GM12865 (cell line): ENCODE results near the gene SIAH2.
A peak's percentile ranks its signal among the peaks of the same experiment; 100 is the strongest.

Source experiments
- DNase-seq: peaks from one replicate; pipeline ENCODE4 v3.0.0; 2010; ENCODE audit warnings: low read depth
- H3K4me3 ChIP-seq: 2 replicates; pipeline ENCODE4 v1.5.1; 2011; ENCODE audit warnings: mild to moderate bottlenecking, low read depth, low read length, control low read depth
- CTCF ChIP-seq: IDR thresholded peaks from 2 replicates; pipeline ENCODE4 v1.5.1; 2011; ENCODE audit warnings: low read length, control low read depth, low read depth, inconsistent platforms; ENCODE audit not compliant: insufficient read depth; ENCODE audit errors: missing control alignments

The SIAH2 gene

DNA sequence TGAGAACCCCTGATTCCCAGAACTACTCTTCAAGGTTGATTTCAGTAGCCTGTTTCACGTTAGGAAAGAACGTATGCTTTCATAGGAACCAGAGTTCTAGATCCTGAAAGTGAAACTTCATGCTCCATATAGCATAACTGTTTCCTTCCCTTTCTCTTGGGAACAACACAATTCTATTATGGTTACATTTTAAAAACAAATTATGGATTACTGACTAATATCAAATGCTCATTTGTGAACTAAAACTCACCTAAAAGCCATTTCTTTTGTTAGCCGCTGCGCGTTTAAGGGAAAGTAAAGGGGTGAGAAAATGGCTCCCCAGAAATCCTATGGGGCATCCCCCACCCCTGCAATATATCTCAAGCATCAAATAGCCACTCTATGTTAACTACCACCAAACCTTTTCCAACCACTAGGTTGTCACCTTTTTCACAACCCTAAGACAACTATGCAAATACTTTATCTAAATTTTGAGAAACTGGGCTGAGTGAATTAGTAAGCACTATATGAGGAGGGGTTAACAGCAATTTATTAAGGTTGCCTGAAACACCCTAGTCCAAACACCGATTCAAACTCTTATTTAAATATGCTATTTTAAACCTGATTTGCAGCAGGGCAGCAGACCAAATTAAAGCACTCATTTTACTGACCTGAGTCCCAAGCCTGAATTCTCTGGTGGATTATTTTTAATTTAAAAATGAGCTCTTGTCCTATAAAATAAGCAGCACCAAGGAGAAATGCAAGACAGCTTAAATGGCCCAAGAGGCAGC lies 2.4 kb downstream of the SIAH2 start:
- peak overlapping the region; percentile 96 for H3K4me3 ChIP-seq
- peak; percentile 70 for DNase-seq
- TF ChIP-seq CTCF = no peak

DNA sequence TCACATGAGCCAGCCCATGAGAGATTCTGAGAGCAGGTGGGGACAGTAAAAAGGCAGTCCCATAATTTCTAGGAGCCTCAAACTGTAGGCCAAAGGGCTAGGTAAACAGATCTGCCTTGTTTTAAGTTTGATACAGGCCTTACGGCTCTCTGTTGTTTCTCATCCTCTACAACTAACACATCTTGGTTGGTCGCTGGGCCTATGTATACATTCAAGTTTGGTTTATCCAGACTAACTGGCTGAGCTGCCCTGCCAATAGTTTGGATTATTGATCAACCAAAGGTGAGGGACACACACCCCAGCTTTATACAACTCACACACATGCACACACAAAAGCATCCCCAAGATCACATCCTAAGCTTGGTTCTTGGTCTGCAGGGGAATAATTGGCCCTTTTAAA lies 3.0 kb downstream of the SIAH2 start:
- DNase-seq = no peak
- H3K4me3 ChIP-seq = peak overlapping the region; percentile 96
- no peak for TF ChIP-seq CTCF

DNA sequence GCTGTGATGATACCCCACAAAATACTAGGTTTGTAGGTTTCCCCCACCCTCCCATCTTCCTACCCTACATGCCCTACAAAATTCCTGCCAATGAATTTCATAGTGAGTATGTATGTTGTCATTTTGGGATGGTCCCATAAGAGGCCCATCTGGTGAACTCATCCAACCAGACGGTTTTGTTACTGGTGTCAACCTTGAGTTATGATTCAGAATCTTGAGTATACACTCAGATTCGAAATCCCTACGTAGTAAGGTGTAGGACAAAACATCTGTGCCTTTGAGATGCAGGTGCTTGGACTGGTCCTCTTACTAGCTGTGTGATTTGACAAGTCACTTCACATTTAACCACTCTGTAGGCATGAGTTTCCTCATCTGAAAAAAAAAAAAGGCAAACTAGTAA lies 3.6 kb downstream of the SIAH2 start:
- TF ChIP-seq CTCF = no peak
- peak overlapping the region; percentile 96; the same call in 1 of the 2 replicates for H3K4me3 ChIP-seq
- peak; percentile 64 for DNase-seq

DNA sequence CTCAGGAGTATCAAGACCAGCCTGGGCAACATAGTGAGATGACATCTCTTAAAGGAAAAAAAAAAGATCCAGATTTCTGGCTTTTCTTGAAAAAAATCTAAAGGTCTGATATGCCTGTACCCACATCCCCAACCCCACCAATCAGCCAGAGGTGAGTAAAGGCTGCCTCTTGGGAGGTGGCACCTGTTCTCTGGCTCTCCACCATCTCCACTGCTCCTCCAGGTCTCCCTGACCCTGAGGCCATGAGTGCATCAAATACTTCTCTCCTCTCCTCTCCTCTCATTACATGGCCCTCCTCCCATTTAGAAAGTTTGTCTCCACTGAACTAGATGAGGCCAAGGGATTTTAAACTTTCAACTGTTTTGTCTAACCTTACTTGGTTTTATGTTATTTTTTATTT lies 5.2 kb downstream of the SIAH2 start:
- DNase-seq = no peak
- no peak for TF ChIP-seq CTCF
- no peak overlapping the region for H3K4me3 ChIP-seq

GRCh38 chr3:150757364-150757763 lies 5.6 kb downstream of the SIAH2 start:
- H3K4me3 ChIP-seq = no peak overlapping the region
- TF ChIP-seq CTCF = no peak
- no peak for DNase-seq

DNA sequence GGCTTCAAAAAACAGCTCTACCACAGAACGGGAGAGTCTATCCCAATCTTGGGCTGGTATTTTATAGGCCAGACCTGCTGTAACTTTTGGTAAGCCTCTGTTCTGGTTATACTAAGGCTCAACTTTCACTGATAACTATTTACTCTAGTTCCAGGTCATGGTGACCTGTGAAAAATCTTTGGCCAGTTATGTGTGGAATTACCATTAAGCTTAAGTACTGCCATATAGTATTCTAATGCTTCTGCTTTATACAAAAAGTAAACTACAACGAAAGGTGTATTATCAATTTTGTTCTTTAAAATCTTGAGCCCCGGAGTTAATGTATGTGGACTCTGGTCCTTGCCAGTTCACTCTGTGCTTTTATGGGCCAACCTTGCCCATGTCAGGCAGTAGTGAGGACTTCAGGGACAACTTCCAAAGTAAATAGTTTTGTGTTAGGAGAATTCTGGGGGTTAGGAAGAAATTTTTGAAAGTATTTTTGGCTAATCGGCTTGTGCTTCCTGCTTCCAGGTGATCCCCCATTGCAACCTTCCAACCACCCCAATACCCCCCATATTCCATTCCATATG lies 6.4 kb downstream of the SIAH2 start:
- no peak for DNase-seq
- TF ChIP-seq CTCF = no peak
- no peak overlapping the region for H3K4me3 ChIP-seq

DNA sequence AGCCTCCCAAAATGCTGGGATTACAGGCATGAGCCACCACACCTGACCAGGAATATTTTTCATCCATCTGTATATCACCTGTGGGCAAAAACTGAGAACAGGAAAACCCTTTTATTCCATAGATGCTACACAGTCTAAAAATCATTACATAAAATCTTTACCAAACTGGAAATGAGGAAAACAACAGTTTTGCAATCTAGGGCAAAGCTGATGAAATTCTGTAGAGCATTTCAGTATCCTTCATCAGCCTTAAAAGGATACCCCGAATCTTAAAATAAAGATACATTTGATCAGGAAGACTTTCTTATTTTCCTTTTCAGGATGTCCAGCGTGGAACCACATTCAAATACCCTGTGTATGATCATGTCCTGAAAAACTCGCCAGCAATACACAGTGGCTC lies 7.1 kb downstream of the SIAH2 start:
- H3K4me3 ChIP-seq = no peak overlapping the region
- no peak for TF ChIP-seq CTCF
- DNase-seq = no peak
